K562 (cell line): ENCODE results near the gene CHMP4B.

Experiments used
- ATF1 ChIP-seq, 2 experiments: fragments of 450-650 bp in 1 of 2; IDR thresholded peaks; 2 replicates each; pipeline ENCODE4 v1.6.1; 2016; ENCODE audit warnings: missing compliant biosample characterization in 1 of 2, missing genetic modification characterization in 1 of 2
- EZH2 ChIP-seq: IDR thresholded peaks from 2 replicates; pipeline ENCODE4 v1.6.1; 2012; ENCODE audit warnings: low read depth, mild to moderate bottlenecking, inconsistent platforms, low read length, borderline replicate concordance
- GATA2 ChIP-seq: sonication (generic); formaldehyde crosslinking; IDR thresholded peaks from 2 replicates; pipeline ENCODE4 v1.4.0; 2020; ENCODE audit warnings: mild to moderate bottlenecking, missing genetic modification reagents
- NR1H2 ChIP-seq: sonication (generic); formaldehyde crosslinking; IDR thresholded peaks from 2 replicates; pipeline ENCODE4 v1.4.0; 2020; ENCODE audit warnings: mild to moderate bottlenecking, missing genetic modification reagents
- NRF1 ChIP-seq, 2 experiments: fragments of 450-650 bp; IDR thresholded peaks in 1 of 2; conservative IDR thresholded peaks in 1 of 2; 2 replicates each; pipeline ENCODE4 v1.6.1; 2014; ENCODE audit warnings: mild to moderate bottlenecking in 2 of 2
- POLR2A ChIP-seq: fragments of 450-650 bp; conservative IDR thresholded peaks from 2 replicates; pipeline ENCODE4 v1.6.1; 2016
- POLR2G ChIP-seq: fragments of 200-400 bp; formaldehyde crosslinking; IDR thresholded peaks from 2 replicates; pipeline ENCODE4 v1.6.1; 2017; ENCODE audit warnings: low read depth, mild to moderate bottlenecking, antibody characterized with exemption, low read length, moderate library complexity
- PTTG1 ChIP-seq: fragments of 450-650 bp; IDR thresholded peaks from 2 replicates; pipeline ENCODE4 v1.6.1; 2016; ENCODE audit warnings: low read depth, mild to moderate bottlenecking, missing genetic modification characterization, missing compliant biosample characterization
- ZNF324 ChIP-seq: fragments of 250-450 bp; sonication (Bioruptor Pico); IDR thresholded peaks from 2 replicates; pipeline ENCODE4 v1.4.0; 2020; ENCODE audit warnings: mild to moderate bottlenecking
- TF ChIP-seq, protein P1 (sequence below): sonication (generic); IDR thresholded peaks from 2 replicates; pipeline ENCODE4 v1.6.1; 2016
- TF ChIP-seq, protein P2 (sequence below), 3 experiments: fragments of 200-800 bp in 1 of 3; sonication (Bioruptor generic) in 1 of 3; sonication (generic) in 1 of 3; formaldehyde crosslinking in 1 of 3; IDR thresholded peaks; 2 replicates each; pipeline versions ENCODE4 v1.6.1 to v1.8.0; 2016 to 2022; ENCODE audit warnings: mild to moderate bottlenecking in 2 of 3, missing compliant biosample characterization in 2 of 3, missing genetic modification characterization in 2 of 3, missing genetic modification reagents in 1 of 3

DNA sequence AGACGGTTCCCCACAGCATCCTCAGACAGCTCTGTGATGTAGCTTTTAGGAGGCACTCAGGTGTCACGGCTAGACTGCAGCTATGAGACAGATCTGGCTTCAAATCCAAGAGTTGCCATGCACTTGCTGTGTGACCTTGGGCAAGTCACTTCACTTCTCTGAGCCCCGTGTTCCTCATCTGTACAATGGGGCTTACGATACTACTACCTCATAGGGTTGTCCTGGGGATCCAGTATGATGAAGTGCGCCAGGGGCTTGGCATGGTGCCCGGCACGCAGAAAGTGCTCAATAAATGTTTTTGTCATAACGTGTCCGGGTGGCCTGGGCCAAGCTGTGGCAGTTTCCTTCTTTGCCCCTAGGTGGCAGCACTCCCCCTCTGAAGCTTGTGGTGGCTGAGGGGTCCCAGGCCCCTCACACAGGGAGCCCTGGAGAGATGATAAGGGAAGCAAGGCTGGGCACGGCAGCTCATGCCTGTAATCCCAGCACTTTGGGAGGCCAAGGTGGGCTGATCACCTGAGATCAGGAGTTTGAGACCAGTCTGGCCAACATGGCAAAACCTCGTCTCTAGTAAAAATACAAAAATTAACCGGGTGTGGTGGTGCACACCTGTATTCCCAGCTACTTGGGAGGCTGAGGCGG is 19.1 kb upstream of the CHMP4B start:
- no peak for TF ChIP-seq GATA2 (CRISPR knock-in tag)
- no peak for TF ChIP-seq NRF1 (conservative IDR thresholded peaks at IDR 0.05 in 1 of 2, IDR thresholded peaks at IDR 0.05 in 1 of 2)
- TF ChIP-seq, protein P1, sequence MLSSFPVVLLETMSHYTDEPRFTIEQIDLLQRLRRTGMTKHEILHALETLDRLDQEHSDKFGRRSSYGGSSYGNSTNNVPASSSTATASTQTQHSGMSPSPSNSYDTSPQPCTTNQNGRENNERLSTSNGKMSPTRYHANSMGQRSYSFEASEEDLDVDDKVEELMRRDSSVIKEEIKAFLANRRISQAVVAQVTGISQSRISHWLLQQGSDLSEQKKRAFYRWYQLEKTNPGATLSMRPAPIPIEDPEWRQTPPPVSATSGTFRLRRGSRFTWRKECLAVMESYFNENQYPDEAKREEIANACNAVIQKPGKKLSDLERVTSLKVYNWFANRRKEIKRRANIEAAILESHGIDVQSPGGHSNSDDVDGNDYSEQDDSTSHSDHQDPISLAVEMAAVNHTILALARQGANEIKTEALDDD, result no peak
- TF ChIP-seq ZNF324 (CRISPR knock-in tag), result no peak
- TF ChIP-seq ATF1 (CRISPR knock-in tag; IDR thresholded peaks at IDR 0.05), result no peak
- TF ChIP-seq ATF1 (tag; IDR thresholded peaks at IDR 0.05), result no peak
- TF ChIP-seq NR1H2 (CRISPR knock-in tag), result no peak
- no peak for TF ChIP-seq EZH2
- TF ChIP-seq POLR2A, result no peak
- TF ChIP-seq POLR2G, result no peak
- TF ChIP-seq, protein P2, sequence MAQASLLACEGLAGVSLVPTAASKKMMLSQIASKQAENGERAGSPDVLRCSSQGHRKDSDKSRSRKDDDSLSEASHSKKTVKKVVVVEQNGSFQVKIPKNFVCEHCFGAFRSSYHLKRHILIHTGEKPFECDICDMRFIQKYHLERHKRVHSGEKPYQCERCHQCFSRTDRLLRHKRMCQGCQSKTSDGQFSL (CRISPR knock-in tag; IDR thresholded peaks at IDR 0.05), result no peak
- TF ChIP-seq, protein P2 (tag; IDR thresholded peaks at IDR 0.05), result no peak
- TF ChIP-seq PTTG1, result no peak
